Testis (tissue), 2 donors: ENCODE measurements around the gene CREBBP.

Experiments
- POLR2A ChIP-seq: fragments of 450-650 bp; IDR thresholded peaks from one replicate; pipeline ENCODE4 v1.6.1; 2017; ENCODE audit warnings: antibody characterized with exemption, mild to moderate bottlenecking, moderate library complexity
- TF ChIP-seq, protein P1 (sequence below), 3 experiments: fragments of 450-650 bp in 2 of 3; fragments of 200-600 bp in 1 of 3; sonication (generic) in 1 of 3; IDR thresholded peaks; one replicate each; pipeline ENCODE4 v1.5.1; 2016 to 2019; ENCODE audit warnings: antibody characterized with exemption in 3 of 3, mild to moderate bottlenecking in 2 of 3, moderate library complexity in 1 of 3

DNA sequence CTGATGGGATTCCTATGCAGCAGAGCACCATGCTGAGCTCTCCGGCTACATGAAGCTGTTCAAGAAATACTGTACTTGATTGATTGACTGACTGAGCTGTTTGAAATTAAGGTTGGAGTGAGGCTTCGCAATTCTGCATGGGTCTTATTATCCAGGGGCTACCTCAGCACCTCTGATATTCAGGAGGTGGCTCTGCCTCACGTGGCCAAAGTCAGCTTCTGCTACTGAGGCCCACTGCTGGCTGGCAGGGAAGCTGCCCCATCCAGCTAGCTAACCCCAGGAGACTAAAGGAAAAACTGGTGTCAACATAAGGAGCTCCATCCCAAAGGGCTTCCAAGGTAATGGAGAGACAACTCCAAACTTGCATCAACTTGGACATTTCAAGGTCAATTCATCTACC, 97.0 kb downstream of the CREBBP start:
- TF ChIP-seq, protein P1, sequence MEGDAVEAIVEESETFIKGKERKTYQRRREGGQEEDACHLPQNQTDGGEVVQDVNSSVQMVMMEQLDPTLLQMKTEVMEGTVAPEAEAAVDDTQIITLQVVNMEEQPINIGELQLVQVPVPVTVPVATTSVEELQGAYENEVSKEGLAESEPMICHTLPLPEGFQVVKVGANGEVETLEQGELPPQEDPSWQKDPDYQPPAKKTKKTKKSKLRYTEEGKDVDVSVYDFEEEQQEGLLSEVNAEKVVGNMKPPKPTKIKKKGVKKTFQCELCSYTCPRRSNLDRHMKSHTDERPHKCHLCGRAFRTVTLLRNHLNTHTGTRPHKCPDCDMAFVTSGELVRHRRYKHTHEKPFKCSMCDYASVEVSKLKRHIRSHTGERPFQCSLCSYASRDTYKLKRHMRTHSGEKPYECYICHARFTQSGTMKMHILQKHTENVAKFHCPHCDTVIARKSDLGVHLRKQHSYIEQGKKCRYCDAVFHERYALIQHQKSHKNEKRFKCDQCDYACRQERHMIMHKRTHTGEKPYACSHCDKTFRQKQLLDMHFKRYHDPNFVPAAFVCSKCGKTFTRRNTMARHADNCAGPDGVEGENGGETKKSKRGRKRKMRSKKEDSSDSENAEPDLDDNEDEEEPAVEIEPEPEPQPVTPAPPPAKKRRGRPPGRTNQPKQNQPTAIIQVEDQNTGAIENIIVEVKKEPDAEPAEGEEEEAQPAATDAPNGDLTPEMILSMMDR (IDR thresholded peaks at IDR 0.05), result no peak
- TF ChIP-seq POLR2A, result no peak
